ENCODE data around the gene CAPZA1. TPM values are rescaled to one million over a fixed set of nuclear protein-coding genes. Genes with fewer than 3 reads are reported as not detected.

Gene CAPZA1
- total RNA-seq, 1 experiment from 2014 or later: 211 TPM

DNA sequence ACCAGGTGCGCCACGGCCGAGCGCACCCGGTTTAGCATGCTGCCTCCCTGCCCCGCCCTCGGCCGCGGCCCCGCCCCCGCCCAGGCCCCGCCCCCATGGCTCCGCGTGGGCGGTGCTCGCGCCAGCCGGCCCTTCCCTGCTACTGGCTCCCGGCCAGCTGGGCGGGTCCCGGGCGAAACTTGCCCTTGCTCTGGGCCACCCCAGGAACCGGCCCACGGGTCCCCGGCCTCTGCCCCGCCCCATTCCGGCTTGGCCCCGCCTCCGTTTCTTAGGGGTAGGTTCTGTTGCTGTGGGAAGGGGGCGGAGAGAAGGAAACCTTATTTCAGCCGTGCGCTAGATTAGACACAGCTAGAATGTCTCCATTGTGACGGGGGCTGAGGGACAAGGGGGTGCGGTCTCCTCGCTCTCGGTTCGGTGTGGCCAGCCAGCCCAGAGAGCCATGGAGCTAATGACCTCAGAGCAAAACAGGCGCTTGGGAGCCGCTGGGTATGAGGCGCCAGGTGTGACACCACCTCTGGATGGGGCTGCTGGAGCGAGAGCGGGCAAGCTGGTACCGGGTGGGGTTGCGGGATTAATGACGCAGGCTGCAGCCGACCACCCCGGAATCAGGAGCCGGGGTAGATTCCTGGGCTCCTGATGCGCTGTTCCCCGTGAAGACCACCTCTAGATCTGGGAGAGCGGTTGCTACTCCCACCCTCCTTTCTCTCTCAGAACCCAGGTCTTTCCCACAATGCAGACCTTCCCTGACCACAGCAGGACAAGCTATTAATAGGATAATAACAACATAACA is 95.8 kb downstream of the CAPZA1 start, which contains the start of gene PPM1J:
TSS of gene PPM1J (minus strand) at position 69 of the 790 bp plus-strand sequence. CDS start at position 38, 31 bp downstream.
- no peaks in the 10 kb centered on the region for H3K9me3 ChIP-seq (replicated peaks)
- peak; percentile 93 to 95 for DNase-seq
- H3K4me3 ChIP-seq: peak within 1 kb of the TSS; percentile 72
- no peak within 1 kb of the TSS for H3K27ac ChIP-seq
- H3K36me3 ChIP-seq: no peaks in the 10 kb centered on the region
- no peaks in the 10 kb centered on the region for H3K27me3 ChIP-seq
- peaks cover 3% of the 10 kb centered on the region; the same call in 1 of the 2 replicates for H3K4me1 ChIP-seq

DNA sequence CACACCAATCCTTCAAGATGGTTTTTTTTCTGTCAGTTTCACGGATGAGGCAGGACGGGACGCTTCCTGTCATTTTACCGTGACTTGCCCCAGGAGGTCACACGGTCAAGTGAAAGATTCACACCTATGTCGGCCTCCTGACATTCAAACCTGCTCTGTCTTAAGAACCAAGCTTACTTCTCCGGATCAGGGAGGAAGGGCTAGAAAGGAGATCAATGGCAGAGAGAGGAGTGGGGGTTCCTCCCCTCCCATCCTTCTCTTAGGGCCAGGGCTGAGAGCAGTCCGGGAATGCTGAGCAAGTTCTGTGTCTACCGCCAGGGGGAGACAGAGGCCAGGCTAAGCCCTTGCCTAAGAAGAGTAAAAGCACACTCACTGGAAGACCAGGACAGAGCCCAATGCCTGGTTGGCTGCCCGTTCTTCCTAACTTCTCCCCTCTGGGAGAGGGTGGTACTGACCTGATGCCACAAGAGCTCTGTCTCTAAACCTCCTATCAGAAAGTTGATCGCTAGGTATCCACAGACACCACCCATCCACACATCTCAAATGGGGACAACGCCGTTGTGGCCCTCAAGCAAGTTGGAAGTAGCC is 96.6 kb downstream of the CAPZA1 start:
- H3K4me1 ChIP-seq: peaks cover 3% of the 10 kb centered on the region; the same call in 1 of the 2 replicates
- no peaks in the 10 kb centered on the region for H3K9me3 ChIP-seq (replicated peaks)
- H3K4me3 ChIP-seq: peak overlapping the region; percentile 72
- no peaks in the 10 kb centered on the region for H3K36me3 ChIP-seq
- H3K27ac ChIP-seq: no peak overlapping the region
- no peaks in the 10 kb centered on the region for H3K27me3 ChIP-seq
- DNase-seq: peak; percentile 84 to 96

DNA sequence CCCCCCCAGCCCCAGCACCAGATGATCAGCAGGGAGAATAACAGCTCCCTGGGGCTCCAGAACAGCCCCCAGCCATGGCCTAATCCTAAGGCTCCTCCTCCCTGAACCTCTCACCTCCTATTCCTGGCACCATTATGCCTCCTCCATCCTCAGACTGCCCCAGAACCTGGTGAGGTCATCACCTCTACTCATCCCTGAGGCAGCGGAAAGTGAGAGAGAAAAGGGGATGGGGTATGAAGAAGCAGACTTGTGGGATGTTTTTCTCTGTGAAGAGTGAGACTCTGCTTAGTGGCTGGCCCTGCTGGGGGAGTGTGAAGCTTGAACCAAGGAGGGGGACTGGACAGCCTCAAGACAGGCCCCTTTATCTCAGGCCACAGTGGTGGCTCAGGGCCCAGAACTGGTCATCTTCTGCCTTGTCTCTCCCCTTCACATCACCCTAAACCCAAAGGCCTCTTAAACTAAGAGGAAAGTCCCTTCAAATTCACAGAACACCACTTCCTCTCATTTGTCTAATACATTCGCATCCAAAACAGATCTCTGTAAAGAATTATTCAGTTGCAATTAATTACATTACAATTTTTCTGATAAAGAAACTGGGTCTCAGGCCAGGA is 97.7 kb downstream of the CAPZA1 start:
- Histone ChIP-seq H3K27ac (no peak overlapping the region), H3K36me3 (no peaks in the 10 kb centered on the region), H3K27me3 (no peaks in the 10 kb centered on the region), H3K4me3 (no peak overlapping the region), H3K9me3 (replicated peaks) (no peaks in the 10 kb centered on the region), H3K4me1 (peaks cover 3% of the 10 kb centered on the region; the same call in 1 of the 2 replicates)
- no peak for DNase-seq

DNA sequence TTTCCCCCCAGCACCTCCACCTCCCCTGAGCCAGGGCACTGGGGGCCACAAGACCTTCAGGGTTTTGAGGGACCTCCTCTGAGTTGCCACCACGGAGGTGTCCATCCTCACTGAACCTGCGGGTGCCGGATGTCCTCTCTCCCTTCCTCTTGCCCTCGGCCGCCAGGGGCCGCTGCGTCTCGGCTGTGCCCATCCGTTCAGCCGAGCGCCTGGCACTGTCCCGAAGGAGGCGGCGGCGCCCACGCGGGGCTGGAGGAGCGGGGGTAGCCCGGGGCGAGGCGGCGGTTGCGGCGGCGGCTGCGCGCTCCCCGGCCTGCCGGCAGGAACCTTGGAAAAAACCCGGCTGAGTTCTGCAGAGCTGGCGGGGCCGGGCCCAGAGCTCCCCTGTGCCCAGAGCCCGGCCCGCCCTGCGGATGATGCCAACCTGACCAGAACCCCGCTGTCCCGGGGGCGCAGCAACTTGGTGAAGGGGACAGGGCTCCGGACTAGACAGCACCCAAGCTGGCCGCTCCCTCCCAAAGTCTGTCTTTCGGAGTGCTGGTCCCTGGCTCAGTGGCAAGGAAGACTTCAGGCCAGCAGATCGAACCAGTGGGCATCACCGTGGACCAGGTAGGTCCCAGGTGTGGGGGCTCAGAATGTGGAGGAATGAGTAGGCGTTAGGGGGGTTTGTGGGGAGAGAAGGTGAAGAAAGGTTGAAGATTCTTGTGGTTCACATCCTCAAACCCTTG is 99.2 kb downstream of the CAPZA1 start:
- Histone ChIP-seq H3K4me3 (no peak overlapping the region), H3K4me1 (peaks cover 3% of the 10 kb centered on the region; the same call in 1 of the 2 replicates), H3K27ac (no peak overlapping the region), H3K9me3 (replicated peaks) (no peaks in the 10 kb centered on the region), H3K27me3 (no peaks in the 10 kb centered on the region), H3K36me3 (no peaks in the 10 kb centered on the region)
- DNase-seq: peak; percentile 73 to 76

DNA sequence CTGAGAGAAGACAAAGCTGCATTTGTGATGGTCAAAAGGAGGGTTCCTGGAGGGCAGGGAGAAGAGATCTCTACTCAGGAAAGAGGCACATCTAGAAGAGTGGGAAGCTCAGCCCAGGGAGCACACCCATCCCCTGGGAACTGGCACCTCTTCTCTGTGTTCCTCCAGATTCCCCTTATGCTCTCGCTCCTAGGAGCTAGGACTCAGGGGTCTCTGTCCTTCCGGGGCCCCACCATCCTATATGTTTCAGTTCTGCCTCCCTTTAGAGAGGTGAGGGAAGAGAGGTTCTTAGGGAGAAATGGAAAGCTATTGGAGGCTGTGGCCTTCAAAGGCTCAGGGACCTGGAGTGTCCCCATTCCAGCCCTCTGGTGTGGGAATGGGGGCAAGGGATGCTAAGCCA is 100.1 kb downstream of the CAPZA1 start:
- no peak for DNase-seq
- Histone ChIP-seq H3K27ac (no peak overlapping the region), H3K4me3 (no peak overlapping the region), H3K9me3 (replicated peaks) (no peaks in the 10 kb centered on the region), H3K27me3 (no peaks in the 10 kb centered on the region), H3K4me1 (no peaks in the 10 kb centered on the region; the same call in 1 of the 2 replicates), H3K36me3 (no peaks in the 10 kb centered on the region)

DNA sequence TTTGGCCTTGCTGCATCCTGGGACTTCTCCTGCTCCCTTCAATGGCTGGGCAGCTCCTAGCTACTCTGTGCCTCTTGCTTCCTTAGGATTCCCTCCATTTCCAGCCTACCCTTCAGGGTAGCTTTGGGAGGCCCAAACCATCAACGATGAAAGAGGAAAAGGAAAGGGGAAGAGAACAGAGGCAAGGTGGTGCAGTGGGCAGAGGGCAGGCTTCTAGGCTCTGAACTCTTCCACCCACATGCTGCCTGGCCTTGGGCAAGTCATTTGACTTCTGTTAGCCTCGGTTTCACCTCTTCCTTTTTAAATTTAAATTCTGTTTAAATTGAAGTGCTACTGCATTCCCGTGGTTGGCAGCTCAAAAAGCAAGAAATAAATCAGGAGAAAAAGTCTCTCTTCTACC is 101.2 kb downstream of the CAPZA1 start:
- Histone ChIP-seq H3K27ac (no peak overlapping the region), H3K4me1 (no peaks in the 10 kb centered on the region; the same call in 1 of the 2 replicates), H3K27me3 (no peaks in the 10 kb centered on the region), H3K9me3 (replicated peaks) (no peaks in the 10 kb centered on the region), H3K36me3 (no peaks in the 10 kb centered on the region), H3K4me3 (no peak overlapping the region)
- DNase-seq: no peak

Other genes with a start within 250 kb of the CAPZA1 start
- gene CTTNBP2NL, start 223.6 kb upstream of the CAPZA1 start, total RNA-seq (2014; rRNA removed; shearing (Covaris generic)): 12.1 and 13.2 TPM in 2 replicates
- gene WNT2B, start 110.9 kb upstream of the CAPZA1 start, total RNA-seq (2014; rRNA removed; shearing (Covaris generic)): 0.15 and 0.28 TPM in 2 replicates
- gene ST7L, start 691 bp upstream of the CAPZA1 start, total RNA-seq (2014; rRNA removed; shearing (Covaris generic)): 24.2 and 24.8 TPM in 2 replicates
- 35.4 and 45.7 TPM in 2 replicates for gene MOV10, start 54.8 kb downstream of the CAPZA1 start, total RNA-seq (2014; rRNA removed; shearing (Covaris generic))
- 72.4 and 87.5 TPM in 2 replicates for gene RHOC, start 87.3 kb downstream of the CAPZA1 start, total RNA-seq (2014; rRNA removed; shearing (Covaris generic))
- 0.85 and 1.2 TPM in 2 replicates for gene PPM1J, start 95.5 kb downstream of the CAPZA1 start, total RNA-seq (2014; rRNA removed; shearing (Covaris generic))

Data from SJCRH30 (cell line).